ENCODE results near the gene PLA2G4E. TPM values are rescaled to one million over a fixed set of nuclear protein-coding genes. Genes with fewer than 3 reads are reported as not detected.

Gene PLA2G4E
- total RNA-seq, 1 donor from 2014 or later = not detected

DNA sequence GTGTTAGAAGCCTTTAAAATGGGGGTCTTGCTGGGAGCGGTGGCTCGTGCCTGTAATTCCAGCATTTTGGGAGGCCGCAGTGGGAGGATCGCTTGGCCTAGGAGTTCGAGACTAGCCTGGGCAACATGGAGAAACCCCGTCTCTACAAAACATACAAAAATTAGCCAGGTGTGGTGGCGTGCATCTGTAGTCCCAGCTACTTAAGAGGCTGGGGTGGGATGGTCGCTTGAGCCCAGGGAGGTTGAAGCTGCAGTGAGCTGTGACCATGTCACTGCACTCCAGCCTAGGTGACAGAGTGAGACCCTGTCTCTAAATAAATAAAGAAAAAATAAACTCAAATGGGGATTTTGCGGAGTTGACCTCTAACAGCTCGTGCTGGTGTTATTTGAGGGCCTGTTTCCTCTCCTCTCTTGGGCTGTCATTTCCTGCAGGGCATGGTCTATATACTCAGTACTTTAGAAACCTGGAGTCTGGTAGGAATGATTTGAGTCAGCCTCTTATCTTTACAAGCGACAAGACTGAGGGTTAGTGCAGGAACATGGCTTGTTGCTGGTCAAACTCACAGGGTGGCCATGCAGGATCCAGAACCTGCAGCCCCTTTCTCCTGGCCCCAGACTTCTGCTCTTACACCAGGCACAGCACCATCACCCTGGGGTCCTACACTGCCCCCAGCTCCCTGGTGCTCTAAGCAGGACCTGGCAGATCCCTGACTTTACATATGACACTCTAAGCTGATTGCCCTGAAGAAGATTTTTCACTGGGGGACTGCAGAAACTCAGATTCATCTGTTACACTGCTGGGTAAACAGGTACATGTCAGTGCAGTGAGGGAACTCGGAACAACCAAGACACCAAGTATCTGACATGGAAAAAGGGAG lies 63.6 kb downstream of the PLA2G4E start:
- DNase-seq (ENCODE audit: low read depth in 2 of 2) = peak; percentile 54 to 72

GRCh38 chr15:41955807-41956525 lies 64.9 kb downstream of the PLA2G4E start:
- peak; percentile 47 to 54 for DNase-seq (ENCODE audit: low read depth in 2 of 2)

DNA sequence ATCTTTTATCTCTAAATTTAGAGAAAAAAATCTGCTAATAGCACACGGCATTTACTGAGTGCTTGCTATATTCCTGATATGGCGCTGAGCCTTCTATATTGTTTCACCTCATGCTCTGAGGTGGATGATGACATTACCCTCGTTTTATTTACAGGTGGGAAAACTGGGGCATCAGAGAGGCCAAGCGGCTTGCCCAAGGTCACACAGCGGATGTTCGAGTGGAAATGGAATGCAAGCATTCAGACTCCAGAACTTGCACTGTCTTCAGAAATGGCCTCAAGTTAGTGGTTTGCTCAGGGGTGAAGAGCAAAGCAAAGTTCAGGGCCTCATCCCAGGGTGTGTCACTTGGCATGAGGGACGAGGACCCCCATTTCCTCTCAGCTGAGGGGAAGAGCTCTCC lies 65.7 kb downstream of the PLA2G4E start:
- DNase-seq (ENCODE audit: low read depth in 2 of 2) = no peak

GRCh38 chr15:41954036-41954435 lies 66.8 kb downstream of the PLA2G4E start:
- no peak for DNase-seq (ENCODE audit: low read depth in 2 of 2)

DNA sequence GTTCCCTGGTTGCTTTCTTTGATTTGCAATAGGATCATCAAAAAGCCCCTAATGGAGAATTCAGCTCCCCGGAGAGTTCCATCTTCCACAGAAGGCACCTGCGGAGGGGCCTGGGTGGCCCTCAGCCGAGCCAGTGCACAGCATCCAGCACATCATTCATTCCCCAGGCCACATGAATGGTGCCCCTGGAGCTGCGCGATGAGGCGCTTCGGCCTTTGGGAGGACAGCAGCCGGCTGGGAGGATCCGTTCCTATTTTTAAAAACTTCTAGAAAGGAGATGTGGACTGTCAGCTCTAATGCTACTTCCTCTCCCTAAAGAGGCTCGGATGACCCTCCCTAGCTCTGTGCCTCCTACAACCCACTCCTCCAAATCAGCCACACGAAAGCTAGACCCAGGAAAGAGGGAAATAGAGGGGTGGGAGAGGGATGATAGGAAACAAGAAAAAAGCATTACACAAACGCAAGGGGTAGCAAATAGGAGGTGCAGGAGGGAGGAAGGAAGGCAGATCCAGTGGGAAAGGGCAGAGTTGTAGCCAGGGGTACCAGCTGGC lies 68.8 kb downstream of the PLA2G4E start:
- no peak for DNase-seq (ENCODE audit: low read depth in 2 of 2)

DNA sequence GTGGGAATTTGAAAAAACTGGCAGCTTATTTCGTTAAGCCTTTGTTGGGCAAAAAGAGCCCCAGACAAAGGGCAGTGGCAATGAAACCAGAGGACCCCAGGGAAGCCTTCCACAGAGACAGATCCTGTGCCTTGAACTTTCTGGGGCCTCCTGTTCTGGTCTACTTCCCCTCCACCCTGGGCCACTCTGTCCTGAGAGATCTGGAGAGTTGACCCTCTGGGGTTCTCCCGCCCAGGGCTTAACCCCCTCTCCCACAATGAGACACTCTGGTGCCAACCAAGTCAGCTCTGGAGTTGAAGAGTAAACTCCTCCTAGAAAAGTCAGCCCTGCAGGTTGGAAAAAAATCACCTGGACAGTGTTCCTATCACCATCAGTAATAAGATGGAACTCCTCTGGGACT lies 69.3 kb downstream of the PLA2G4E start:
- DNase-seq (ENCODE audit: low read depth in 2 of 2) = no peak

DNA sequence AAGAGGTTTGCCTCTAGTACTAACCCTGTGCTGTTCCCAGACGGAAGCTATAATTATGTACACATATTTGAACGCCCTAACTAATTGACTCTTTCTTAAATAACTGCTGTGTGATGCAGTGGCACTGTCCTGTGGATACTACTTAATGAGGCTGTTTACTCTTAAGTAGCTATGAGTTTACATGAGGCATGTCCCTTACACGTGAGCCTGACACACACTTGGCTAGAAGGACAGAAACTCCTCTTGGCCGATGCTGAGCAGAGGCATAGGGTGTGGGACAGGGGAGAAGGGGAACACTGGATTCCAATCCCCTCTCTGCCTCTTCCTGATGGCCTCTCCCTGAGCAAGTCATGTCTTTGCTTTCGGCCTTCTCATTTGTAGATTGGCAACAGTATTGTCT lies 70.4 kb downstream of the PLA2G4E start:
- no peak for DNase-seq (ENCODE audit: low read depth in 2 of 2)

DNA sequence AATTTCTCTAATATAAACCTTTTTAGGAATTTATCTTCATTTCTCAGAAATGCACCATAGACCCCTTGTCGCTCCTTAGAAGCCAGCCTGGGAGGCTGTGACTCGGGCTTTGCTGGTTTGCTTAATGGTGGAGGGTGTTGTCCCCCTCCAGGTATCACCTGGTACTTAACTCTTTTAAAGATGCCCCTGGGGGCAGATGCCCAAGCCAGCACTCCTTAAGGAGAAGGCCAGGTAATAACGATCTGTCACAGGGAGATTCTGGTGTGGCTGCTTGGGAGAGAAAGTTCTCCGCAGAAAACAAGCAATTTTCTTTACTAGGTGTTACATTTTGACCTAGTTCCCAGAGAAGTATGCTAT lies 70.7 kb downstream of the PLA2G4E start:
- DNase-seq (ENCODE audit: low read depth in 2 of 2) = no peak

GRCh38 chr15:41949401-41950126 lies 71.3 kb downstream of the PLA2G4E start:
- no peak for DNase-seq (ENCODE audit: low read depth in 2 of 2)

DNA sequence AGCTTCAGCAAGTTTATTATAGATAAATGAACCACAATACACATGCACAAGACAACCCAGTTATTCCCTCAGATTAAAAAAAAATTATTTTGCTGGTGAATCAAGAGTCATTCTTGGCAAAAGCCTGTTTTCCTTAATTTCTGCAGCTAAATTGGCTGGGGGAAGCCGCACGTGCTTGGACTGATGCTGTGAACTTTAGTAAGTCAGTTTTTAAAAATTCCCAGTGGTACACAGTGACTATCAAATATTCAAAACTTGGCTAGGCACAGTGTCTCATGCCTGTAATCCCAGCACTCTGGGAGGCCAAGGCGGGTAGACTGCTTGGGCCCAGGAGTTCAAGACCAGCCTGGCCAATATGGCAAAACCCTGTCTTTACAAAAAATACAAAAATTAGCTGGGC lies 72.4 kb downstream of the PLA2G4E start:
- no peak for DNase-seq (ENCODE audit: low read depth in 2 of 2)

GRCh38 chr15:41946970-41947369 lies 73.9 kb downstream of the PLA2G4E start:
- no peak for DNase-seq (ENCODE audit: low read depth in 2 of 2)

GRCh38 chr15:41945731-41946130 lies 75.1 kb downstream of the PLA2G4E start:
- no peak for DNase-seq (ENCODE audit: low read depth in 2 of 2)

- no peak for DNase-seq (ENCODE audit: low read depth in 2 of 2)
Observed at GRCh38 chr15:41945221-41945620, 75.6 kb downstream of the PLA2G4E start.

DNA sequence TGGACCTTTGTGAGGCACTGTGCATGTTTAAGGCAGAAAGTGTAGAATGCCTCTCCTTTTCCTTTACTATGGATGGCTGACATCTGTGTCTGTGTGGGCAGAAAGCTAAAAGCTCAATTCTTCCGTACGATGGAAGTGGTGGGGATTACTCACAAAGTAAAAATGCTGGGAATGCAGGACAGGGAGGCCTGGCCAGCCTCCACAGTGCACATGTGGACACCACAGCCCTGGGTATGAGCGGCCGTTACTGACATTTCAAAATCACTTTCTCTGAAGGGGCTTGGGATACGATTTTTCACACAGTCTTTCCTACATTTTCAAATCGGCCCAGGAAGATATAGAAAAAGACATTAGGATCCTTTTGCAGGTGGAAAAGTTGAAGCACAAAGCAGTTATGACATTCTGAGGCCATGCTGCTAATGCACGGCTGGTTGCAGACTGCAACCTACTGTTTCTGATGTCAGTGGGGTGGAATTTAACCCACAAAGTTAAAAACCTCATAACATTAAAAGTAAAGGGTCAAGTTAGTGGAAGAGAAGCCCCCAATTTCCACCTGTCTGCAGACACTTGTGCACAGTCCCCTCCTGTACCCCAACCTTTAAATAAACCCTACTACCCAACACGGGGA lies 76.4 kb downstream of the PLA2G4E start:
- peak; percentile 87 to 88 for DNase-seq (ENCODE audit: low read depth in 2 of 2)

DNA sequence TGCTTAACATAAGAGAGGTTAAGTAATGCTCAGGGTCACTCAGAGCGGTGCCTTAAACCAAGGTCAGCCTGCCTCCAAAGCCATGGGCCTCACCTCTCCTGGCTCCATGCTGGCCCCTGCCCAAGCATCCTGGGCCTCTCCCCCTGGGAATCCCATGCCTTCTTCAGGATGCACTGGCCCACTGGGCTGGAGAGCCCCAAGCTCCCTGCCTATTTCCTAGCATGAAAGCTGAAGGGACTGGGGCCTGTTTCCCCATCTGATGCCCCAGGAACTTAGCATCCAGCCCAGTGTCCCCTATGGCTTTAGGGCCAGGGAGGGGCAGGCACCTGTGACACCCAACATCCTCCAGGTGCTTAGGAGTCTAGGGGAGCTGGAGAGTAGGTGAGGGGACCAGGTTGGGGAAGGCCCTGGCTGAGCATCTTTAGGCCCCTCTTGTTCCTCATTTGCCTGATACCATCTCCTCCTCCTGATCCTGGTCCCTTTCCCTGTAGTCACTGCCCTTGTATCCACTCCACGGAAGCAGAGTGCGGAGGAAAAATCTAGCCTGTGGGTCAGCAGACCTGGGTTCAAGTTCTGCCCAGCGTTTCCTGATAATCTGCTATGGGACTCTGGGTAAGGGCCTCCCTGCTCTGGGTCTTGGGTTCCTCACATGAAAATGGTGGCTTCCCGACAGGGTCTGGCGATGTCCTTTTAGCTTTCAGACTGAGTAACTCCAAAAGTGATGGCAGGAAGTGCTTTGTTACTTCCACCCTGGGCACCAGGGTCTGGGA lies 77.1 kb downstream of the PLA2G4E start:
- DNase-seq (ENCODE audit: low read depth in 2 of 2) = no peak

DNA sequence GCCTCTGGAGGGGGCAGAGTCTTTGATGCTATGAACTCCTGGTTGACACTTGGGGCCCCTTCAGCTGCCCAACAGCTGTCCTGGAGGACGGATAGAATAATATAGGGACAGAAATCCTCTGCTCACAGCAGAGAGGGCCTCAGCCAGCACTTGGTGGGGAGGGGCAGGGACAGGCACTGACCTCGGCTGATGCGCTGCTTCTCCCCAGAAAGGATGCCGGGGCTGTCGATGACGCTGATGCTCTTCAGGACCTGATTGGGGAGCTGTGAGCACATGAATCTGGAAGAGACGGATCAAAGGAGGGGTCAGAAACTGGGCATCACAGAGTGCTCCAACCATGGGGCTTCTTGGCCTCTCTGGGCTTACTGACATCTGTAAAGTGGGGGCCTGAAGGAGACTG lies 78.0 kb downstream of the PLA2G4E start:
- DNase-seq (ENCODE audit: low read depth in 2 of 2) = no peak

GRCh38 chr15:41941644-41942415 lies 79.0 kb downstream of the PLA2G4E start:
- no peak for DNase-seq (ENCODE audit: low read depth in 2 of 2)

GRCh38 chr15:41940441-41940857 lies 80.4 kb downstream of the PLA2G4E start:
- DNase-seq (ENCODE audit: low read depth in 2 of 2) = peak; percentile 83 to 93

DNA sequence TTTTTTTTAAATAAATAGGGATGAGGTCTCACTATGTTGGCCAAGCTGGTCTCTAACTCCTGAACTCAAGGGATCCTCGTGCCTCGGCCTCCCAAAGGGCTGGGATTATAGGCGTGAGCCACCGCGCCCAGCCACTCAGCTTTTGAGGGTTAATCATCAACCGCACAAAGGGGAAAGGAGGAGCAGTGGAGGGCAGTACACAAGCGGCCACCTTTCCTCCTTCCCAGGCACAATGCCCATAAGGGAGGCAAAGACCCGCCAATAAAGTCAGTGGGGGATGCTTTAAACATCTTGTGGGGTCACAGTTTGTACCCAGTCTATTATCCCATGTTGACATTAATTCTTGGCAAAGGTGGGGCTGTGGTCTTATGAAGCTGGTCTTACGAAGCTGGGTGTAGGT lies 80.9 kb downstream of the PLA2G4E start:
- no peak for DNase-seq (ENCODE audit: low read depth in 2 of 2)

GRCh38 chr15:41937568-41937923 lies 83.3 kb downstream of the PLA2G4E start:
- peak in 1 of 2 donors; percentile 76 for DNase-seq (ENCODE audit: low read depth in 2 of 2)

All from lung microvascular endothelial cell (primary cell).